Trophoblast cell (in vitro differentiated cells and primary cell): Measurements from ENCODE around the gene OTOF.
A peak's percentile ranks its signal among the peaks of the same experiment; 100 is the strongest.

ENCODE experiments used
- DNase-seq, 2 donors: peaks; one replicate each; pipeline ENCODE4 v3.0.0-alpha.2; 2016
- H2AFZ ChIP-seq: 2 replicates; pipeline ENCODE4 v1.6.1; 2013; ENCODE audit warnings: low read length, moderate library complexity, mild to moderate bottlenecking; ENCODE audit not compliant: insufficient read depth, poor library complexity
- H2AK5ac ChIP-seq: 2 replicates; pipeline ENCODE4 v1.6.1; 2013; ENCODE audit warnings: mild to moderate bottlenecking, low read length
- H2BK120ac ChIP-seq: 2 replicates; pipeline ENCODE4 v1.6.1; 2013; ENCODE audit warnings: low read length, mild to moderate bottlenecking, moderate library complexity; ENCODE audit not compliant: insufficient read depth, poor library complexity
- H2BK12ac ChIP-seq: 2 replicates; pipeline ENCODE4 v1.6.1; 2013; ENCODE audit warnings: mild to moderate bottlenecking, low read length, moderate library complexity
- H2BK5ac ChIP-seq: 2 replicates; pipeline ENCODE4 v1.6.1; 2013; ENCODE audit warnings: low read length, low read depth, moderate library complexity, mild to moderate bottlenecking; ENCODE audit not compliant: poor library complexity
- H3K14ac ChIP-seq: 2 replicates; pipeline ENCODE4 v1.6.1; 2013; ENCODE audit warnings: mild to moderate bottlenecking, low read length
- H3K18ac ChIP-seq: 2 replicates; pipeline ENCODE4 v1.6.1; 2013; ENCODE audit warnings: mild to moderate bottlenecking, low read length
- H3K23ac ChIP-seq: 2 replicates; pipeline ENCODE4 v1.6.1; 2013; ENCODE audit warnings: low read length
- H3K27ac ChIP-seq: 2 replicates; pipeline ENCODE4 v1.5.1; 2013; ENCODE audit warnings: low read depth, mild to moderate bottlenecking, inconsistent platforms, low read length, moderate library complexity
- H3K27me3 ChIP-seq: 2 replicates; pipeline ENCODE4 v1.6.1; 2013; ENCODE audit warnings: inconsistent platforms, mild to moderate bottlenecking, low read length, moderate library complexity; ENCODE audit not compliant: insufficient read depth
- H3K36me3 ChIP-seq, 2 experiments: 1 replicate in 1 of 2; 2 replicates in 1 of 2; pipeline ENCODE4 v1.6.1; 2013; ENCODE audit warnings: low read length in 2 of 2, mild to moderate bottlenecking in 2 of 2, moderate library complexity in 1 of 2; ENCODE audit not compliant: insufficient read depth in 2 of 2, control insufficient read depth in 1 of 2
- H3K4ac ChIP-seq: 2 replicates; pipeline ENCODE4 v1.6.1; 2013; ENCODE audit warnings: low read depth, mild to moderate bottlenecking, low read length, moderate library complexity
- H3K4me1 ChIP-seq, 2 experiments: 1 replicate in 1 of 2; 2 replicates in 1 of 2; pipeline ENCODE4 v1.6.1; 2013; ENCODE audit warnings: low read length in 2 of 2, mild to moderate bottlenecking in 2 of 2, moderate library complexity in 1 of 2; ENCODE audit not compliant: insufficient read depth in 2 of 2, control insufficient read depth in 1 of 2
- H3K4me2 ChIP-seq: 2 replicates; pipeline ENCODE4 v1.6.1; 2013; ENCODE audit warnings: inconsistent platforms, mild to moderate bottlenecking, low read length, moderate library complexity
- H3K4me3 ChIP-seq: 2 replicates; pipeline ENCODE4 v1.5.1; 2013; ENCODE audit warnings: mild to moderate bottlenecking, low read depth, low read length, inconsistent platforms
- H3K79me1 ChIP-seq: one replicate; pipeline ENCODE4 v1.6.1; 2013; ENCODE audit warnings: low read length
- H3K79me2 ChIP-seq: 2 replicates; pipeline ENCODE4 v1.6.1; 2013; ENCODE audit warnings: low read length, mild to moderate bottlenecking; ENCODE audit not compliant: control insufficient read depth, insufficient read depth, poor library complexity
- H3K9ac ChIP-seq: 2 replicates; pipeline ENCODE4 v1.6.1; 2013; ENCODE audit warnings: mild to moderate bottlenecking, low read length
- H3K9me3 ChIP-seq: 2 replicates; pipeline ENCODE4 v1.6.1; 2013; ENCODE audit warnings: low read depth, mild to moderate bottlenecking, control low read depth, inconsistent platforms, low read length; ENCODE audit not compliant: insufficient read depth
- H4K12ac ChIP-seq: 2 replicates; pipeline ENCODE4 v1.6.1; 2013; ENCODE audit warnings: low read depth, mild to moderate bottlenecking, low read length, moderate library complexity
- H4K8ac ChIP-seq: 2 replicates; pipeline ENCODE4 v1.6.1; 2013; ENCODE audit warnings: low read depth, mild to moderate bottlenecking, low read length, moderate library complexity
- H4K91ac ChIP-seq: one replicate; pipeline ENCODE4 v1.6.1; 2013; ENCODE audit warnings: low read depth, mild to moderate bottlenecking, low read length, moderate library complexity
- WGBS: extraction: QIAGEN DNeasy Blood & Tissue Kit; methylation state at CpG from one replicate; pipeline ENCODE4 v1.1.7; 2013; ENCODE audit warnings: missing lambda C conversion rate; ENCODE audit not compliant: insufficient read length, insufficient coverage; ENCODE audit errors: extremely low coverage; 5-methylcytosine and 5-hydroxymethylcytosine counted together

OTOF gene

DNA sequence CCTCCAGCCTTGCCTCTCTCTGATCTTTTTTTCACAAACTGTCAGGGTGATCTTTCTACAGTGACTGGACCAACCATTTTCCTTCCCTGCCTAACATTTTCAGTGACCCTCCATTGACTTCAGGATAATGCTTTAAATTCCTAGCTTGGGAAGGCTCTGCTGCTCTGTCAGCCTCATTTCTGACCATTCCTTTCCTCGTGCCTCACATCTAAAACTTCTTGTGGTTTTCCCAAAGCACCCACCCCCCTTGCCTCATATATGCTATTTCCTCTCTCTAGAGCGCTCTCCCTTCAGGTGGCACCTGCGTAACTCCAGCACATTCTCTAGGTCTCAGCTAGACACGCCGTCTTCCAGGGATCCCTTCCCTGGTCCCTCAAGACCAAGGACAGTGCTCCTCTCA, 39.0 kb downstream of the OTOF start:
- no peak overlapping the region for H2BK12ac ChIP-seq
- H3K9me3 ChIP-seq, result peaks cover 2% of the 10 kb centered on the region
- no peaks in the 10 kb centered on the region for H3K79me1 ChIP-seq
- H3K14ac ChIP-seq, result no peak overlapping the region
- WGBS, result no CpG with 5 or more reads among the region's 5 CpGs
- no peak overlapping the region for H4K12ac ChIP-seq
- peaks cover 0 to 2% of the 10 kb centered on the region in 2 experiments for H3K4me1 ChIP-seq
- H3K4ac ChIP-seq, result no peak overlapping the region
- DNase-seq, result peak; percentile 48 to 51
- no peaks in the 10 kb centered on the region for H3K27me3 ChIP-seq
- no peak overlapping the region for H2AFZ ChIP-seq
- no peaks in the 10 kb centered on the region for H3K36me3 ChIP-seq
- no peak overlapping the region for H4K91ac ChIP-seq
- no peak overlapping the region for H2BK5ac ChIP-seq
- no peak overlapping the region for H3K9ac ChIP-seq
- no peak overlapping the region for H3K27ac ChIP-seq
- no peak overlapping the region for H3K23ac ChIP-seq
- H3K4me2 ChIP-seq, result no peak overlapping the region
- H4K8ac ChIP-seq, result no peak overlapping the region
- H2AK5ac ChIP-seq, result no peak overlapping the region
- H3K79me2 ChIP-seq, result no peaks in the 10 kb centered on the region
- H3K4me3 ChIP-seq, result no peak overlapping the region
- H3K18ac ChIP-seq, result no peak overlapping the region
- no peak overlapping the region for H2BK120ac ChIP-seq

DNA sequence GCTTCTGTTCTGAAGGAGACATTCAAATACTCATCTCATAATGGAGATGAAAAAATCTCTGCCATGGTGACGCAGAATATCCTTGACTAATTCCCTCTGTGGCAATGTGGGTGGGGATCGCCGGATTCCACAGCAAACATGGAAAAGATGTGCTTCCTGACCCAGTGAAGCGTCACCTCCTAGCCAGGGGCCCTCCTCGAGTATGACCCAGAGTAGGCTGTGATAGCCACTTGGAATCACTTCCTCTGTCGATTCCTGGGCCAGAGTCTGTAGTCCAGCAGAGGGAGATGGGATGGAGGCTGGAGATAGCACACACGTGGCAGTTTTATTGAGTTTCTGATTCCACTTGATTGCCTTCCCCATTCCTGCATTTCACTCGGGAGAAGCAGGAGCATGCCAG, 39.4 kb downstream of the OTOF start:
- no peak overlapping the region for H2AFZ ChIP-seq
- no peak overlapping the region for H2AK5ac ChIP-seq
- no peak overlapping the region for H3K4me3 ChIP-seq
- no peak overlapping the region for H3K14ac ChIP-seq
- H3K23ac ChIP-seq, result no peak overlapping the region
- no peaks in the 10 kb centered on the region for H3K79me2 ChIP-seq
- no peaks in the 10 kb centered on the region for H3K79me1 ChIP-seq
- no peak overlapping the region for H3K18ac ChIP-seq
- H3K4me1 ChIP-seq, result peaks cover 0 to 2% of the 10 kb centered on the region in 2 experiments
- H3K27ac ChIP-seq, result no peak overlapping the region
- H4K8ac ChIP-seq, result no peak overlapping the region
- peaks cover 2% of the 10 kb centered on the region for H3K9me3 ChIP-seq
- H3K36me3 ChIP-seq, result no peaks in the 10 kb centered on the region
- DNase-seq, result peak; percentile 86 to 89
- no peak overlapping the region for H2BK120ac ChIP-seq
- H2BK12ac ChIP-seq, result no peak overlapping the region
- H3K9ac ChIP-seq, result no peak overlapping the region
- H4K12ac ChIP-seq, result no peak overlapping the region
- H4K91ac ChIP-seq, result no peak overlapping the region
- H2BK5ac ChIP-seq, result no peak overlapping the region
- WGBS, result no CpG with 5 or more reads among the region's 8 CpGs
- no peaks in the 10 kb centered on the region for H3K27me3 ChIP-seq
- H3K4me2 ChIP-seq, result no peak overlapping the region
- no peak overlapping the region for H3K4ac ChIP-seq

DNA sequence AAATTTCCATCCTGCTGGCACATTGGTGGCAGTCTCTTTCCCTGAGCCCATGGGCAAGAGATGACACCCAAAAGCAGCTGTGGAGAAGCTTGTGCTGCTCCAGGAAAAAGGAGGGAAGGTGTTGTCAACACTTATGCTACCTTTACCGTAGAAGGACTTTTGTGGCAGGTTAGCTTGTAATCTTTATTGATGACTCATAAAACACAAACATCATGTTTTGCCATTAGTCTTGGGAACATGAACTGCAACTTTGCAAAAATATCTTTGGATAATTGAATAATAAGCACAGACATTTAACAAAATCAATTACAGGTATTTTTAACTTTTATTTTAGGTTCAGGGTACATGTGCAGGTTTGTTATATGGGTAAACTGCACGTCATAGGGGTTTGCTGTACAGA, 42.8 kb downstream of the OTOF start:
- no CpG with 5 or more reads among the region's 2 CpGs for WGBS
- Histone ChIP-seq H2BK5ac (no peak overlapping the region), H3K4ac (no peak overlapping the region), H3K4me1 (peaks cover 5 to 8% of the 10 kb centered on the region in 2 experiments), H3K79me2 (no peaks in the 10 kb centered on the region), H4K91ac (no peak overlapping the region), H3K9ac (no peak overlapping the region), H2AK5ac (no peak overlapping the region), H3K27ac (no peak overlapping the region), H3K36me3 (no peaks in the 10 kb centered on the region), H3K4me2 (no peak overlapping the region), H3K4me3 (no peak overlapping the region), H3K14ac (no peak overlapping the region), H3K27me3 (no peaks in the 10 kb centered on the region), H3K9me3 (peaks cover 2% of the 10 kb centered on the region), H4K8ac (no peak overlapping the region), H2AFZ (no peak overlapping the region), H2BK120ac (no peak overlapping the region), H3K79me1 (peaks cover 2% of the 10 kb centered on the region), H3K23ac (no peak overlapping the region), H3K18ac (no peak overlapping the region), H4K12ac (no peak overlapping the region), H2BK12ac (no peak overlapping the region)
- DNase-seq, result no peak

DNA sequence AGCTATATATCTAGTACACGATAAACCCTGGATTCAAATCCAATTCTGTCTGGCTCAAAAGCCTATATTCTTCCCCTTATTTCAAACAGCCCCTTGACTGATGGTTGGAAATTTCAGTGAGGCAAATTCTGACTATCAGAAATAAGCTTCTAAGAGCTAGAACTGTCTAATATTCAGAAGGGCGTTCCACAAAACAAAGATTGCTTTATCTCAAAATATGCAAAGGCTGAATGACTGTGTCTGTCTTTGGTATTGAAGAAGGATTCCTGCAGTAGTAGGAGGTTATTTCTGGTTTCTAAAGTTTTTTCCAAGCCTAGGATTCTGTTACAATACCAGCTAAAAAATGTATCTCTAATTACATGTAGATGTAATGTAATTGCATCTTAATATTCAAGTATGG, 45.1 kb downstream of the OTOF start:
- Histone ChIP-seq H2BK5ac (no peak overlapping the region), H3K18ac (no peak overlapping the region), H3K9ac (no peak overlapping the region), H3K4me1 (peaks cover 5 to 8% of the 10 kb centered on the region in 2 experiments), H3K14ac (no peak overlapping the region), H3K9me3 (peaks cover 2% of the 10 kb centered on the region), H3K4me3 (no peak overlapping the region), H3K79me2 (no peaks in the 10 kb centered on the region), H3K27ac (no peak overlapping the region), H3K79me1 (peaks cover 2% of the 10 kb centered on the region), H4K8ac (no peak overlapping the region), H2BK120ac (no peak overlapping the region), H2AK5ac (no peak overlapping the region), H3K4me2 (no peak overlapping the region), H3K23ac (no peak overlapping the region), H4K91ac (no peak overlapping the region), H3K4ac (no peak overlapping the region), H4K12ac (no peak overlapping the region), H3K27me3 (no peaks in the 10 kb centered on the region), H2AFZ (no peak overlapping the region), H2BK12ac (no peak overlapping the region), H3K36me3 (no peaks in the 10 kb centered on the region)
- no peak for DNase-seq
- no CpG with 5 or more reads among the region's 2 CpGs for WGBS
